HG02970 (cell line): ENCODE data around the gene NRXN2.

ENCODE experiments used
- ATAC-seq: cut with Tn5 transposase; IDR thresholded peaks from one replicate; pipeline ENCODE4 v1.9.1; 2021; ENCODE audit warnings: mild to moderate bottlenecking, moderate library complexity, moderate number of reproducible peaks; ENCODE audit not compliant: unreplicated experiment, low FRiP score

NRXN2 gene

GRCh38 chr11:64641596-64642417, 81.2 kb downstream of the NRXN2 start:
- ATAC-seq = no peak

- ATAC-seq = no peak
Measured at GRCh38 chr11:64639885-64640284, 83.1 kb downstream of the NRXN2 start.

GRCh38 chr11:64638829-64639228, 84.2 kb downstream of the NRXN2 start:
- ATAC-seq = no peak

GRCh38 chr11:64638018-64638665, 84.9 kb downstream of the NRXN2 start:
- ATAC-seq = no peak

- no peak for ATAC-seq
Measured at GRCh38 chr11:64637334-64638017, 85.5 kb downstream of the NRXN2 start.

- no peak for ATAC-seq
Measured at GRCh38 chr11:64633555-64634159, 89.3 kb downstream of the NRXN2 start.

GRCh38 chr11:64632654-64633053, 90.3 kb downstream of the NRXN2 start:
- no peak for ATAC-seq

- ATAC-seq = no peak
Measured at GRCh38 chr11:64632237-64632636, 90.8 kb downstream of the NRXN2 start.

GRCh38 chr11:64631675-64632074, 91.3 kb downstream of the NRXN2 start:
- ATAC-seq = no peak

- no peak for ATAC-seq
Measured at GRCh38 chr11:64629796-64630562, 93.0 kb downstream of the NRXN2 start.

- no peak for ATAC-seq
Measured at GRCh38 chr11:64629103-64629502, 93.9 kb downstream of the NRXN2 start.

GRCh38 chr11:64628596-64628995, 94.4 kb downstream of the NRXN2 start:
- no peak for ATAC-seq

- ATAC-seq = no peak
Measured at GRCh38 chr11:64627371-64627770, 95.6 kb downstream of the NRXN2 start.

GRCh38 chr11:64626637-64627036, 96.4 kb downstream of the NRXN2 start:
- no peak for ATAC-seq

- no peak for ATAC-seq
Measured at GRCh38 chr11:64624883-64625481, 98.0 kb downstream of the NRXN2 start.

- ATAC-seq = no peak
Measured at GRCh38 chr11:64622681-64623080, 100.3 kb downstream of the NRXN2 start.

GRCh38 chr11:64621283-64622019, 101.5 kb downstream of the NRXN2 start:
- no peak for ATAC-seq

- no peak for ATAC-seq
Measured at GRCh38 chr11:64620381-64620971, 102.5 kb downstream of the NRXN2 start.
